Activated naive CD4-positive, alpha-beta T cell treated with anti-CD3 and anti-CD28 coated beads for 36 hours (primary cell): ENCODE data around the gene OR10A6. TPM values are rescaled to one million over a fixed set of nuclear protein-coding genes. Genes with fewer than 3 reads are reported as not detected.

Experiments used
- CTCF ChIA-PET: fragments of 350-600 bp; sonication (Branson Sonifier 250); formaldehyde crosslinking; loops from one replicate; lab custom pipeline; 2021; ENCODE audit warnings: antibody characterized with exemption; lab: Charles Lee
- DNase-seq: peaks from one replicate; pipeline ENCODE4 v3.0.0-alpha.2; 2020
- H3K27ac Mint-ChIP-seq: one replicate; pipeline ENCODE4 v1.8.0; 2021; ENCODE audit warnings: mild to moderate bottlenecking, mixed read lengths
- H3K27me3 Mint-ChIP-seq: one replicate; pipeline ENCODE4 v1.8.0; 2021; ENCODE audit warnings: low read depth, mixed read lengths
- H3K36me3 Mint-ChIP-seq: one replicate; pipeline ENCODE4 v1.8.0; 2021; ENCODE audit warnings: low read depth, mixed read lengths
- H3K4me1 Mint-ChIP-seq: one replicate; pipeline ENCODE4 v1.8.0; 2021; ENCODE audit warnings: low read depth, mixed read lengths
- H3K4me3 Mint-ChIP-seq: one replicate; pipeline ENCODE4 v1.8.0; 2021; ENCODE audit warnings: mild to moderate bottlenecking, moderate library complexity, mixed read lengths
- H3K9me3 Mint-ChIP-seq: one replicate; pipeline ENCODE4 v1.8.0; 2021; ENCODE audit warnings: mixed read lengths
- intact Hi-C: fragments of 100-400 bp; cut with micrococcal nuclease; formaldehyde crosslinking; loops from one replicate; pipeline ENCODE4 v1.15.1; 2023
- total RNA-seq, 2 experiments: library from RNA; stranded (reverse); gene quantifications; one replicate each; pipeline ENCODE4 v1.2.3, GENCODE V29; 2021

The OR10A6 gene
- total RNA-seq, 2 experiments from 2014 or later, result not detected

DNA sequence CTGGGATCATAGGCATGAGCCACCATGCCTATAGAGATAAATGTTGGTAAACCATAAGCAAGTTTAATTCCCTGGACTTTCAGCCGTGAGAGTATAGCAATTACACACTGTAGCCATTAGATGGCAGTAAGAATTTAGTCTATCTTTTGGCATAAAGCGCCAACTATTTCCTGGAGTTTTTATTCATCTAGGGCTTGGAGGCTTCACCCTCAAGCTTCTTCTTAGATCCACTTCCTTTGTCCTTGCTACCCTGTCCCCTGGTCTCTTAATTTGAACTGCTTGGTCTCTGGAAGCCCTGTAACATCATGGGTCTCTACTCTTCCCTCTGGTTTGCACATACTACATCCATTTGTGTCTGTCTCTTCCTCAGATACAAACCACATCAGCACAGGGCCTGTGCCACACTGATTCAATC lies 38.2 kb downstream of the OR10A6 start:
- no peak overlapping the region for H3K4me3 Mint-ChIP-seq
- no peaks in the 10 kb centered on the region for H3K36me3 Mint-ChIP-seq
- intact Hi-C loops, result loop anchor here (1.0 to 2.0 kb wide), 3 partner anchors 94 to 206 kb away; partner anchors contain the start of gene EIF3F
- H3K27me3 Mint-ChIP-seq, result peaks cover 7% of the 10 kb centered on the region
- DNase-seq, result no peak
- no peaks in the 10 kb centered on the region for H3K9me3 Mint-ChIP-seq
- CTCF ChIA-PET, result interaction anchor here (0.6 to 6.7 kb wide), 11 partner anchors 10 to 1145 kb away, joined by 3 to 71 read pairs (median 6); partner anchors contain the start of gene EIF3F
- no peaks in the 10 kb centered on the region for H3K4me1 Mint-ChIP-seq
- H3K27ac Mint-ChIP-seq, result no peak overlapping the region

- Mint-ChIP-seq H3K9me3 (no peaks in the 10 kb centered on the region), H3K27me3 (peaks cover 7% of the 10 kb centered on the region), H3K36me3 (no peaks in the 10 kb centered on the region), H3K4me1 (no peaks in the 10 kb centered on the region), H3K27ac (no peak overlapping the region), H3K4me3 (no peak overlapping the region)
- intact Hi-C loops, result loop anchor here (2.0 kb wide), 2 partner anchors 199 to 207 kb away; no protein-coding TSS in a partner anchor
- no peak for DNase-seq
- CTCF ChIA-PET, result interaction anchor here (0.8 to 6.7 kb wide), 8 partner anchors 62 to 1144 kb away, joined by 3 to 71 read pairs (median 11); partner anchors contain the start of gene EIF3F
These were observed 38.9 kb downstream of the OR10A6 start for GRCh38 chr11:7892059-7892699.

DNA sequence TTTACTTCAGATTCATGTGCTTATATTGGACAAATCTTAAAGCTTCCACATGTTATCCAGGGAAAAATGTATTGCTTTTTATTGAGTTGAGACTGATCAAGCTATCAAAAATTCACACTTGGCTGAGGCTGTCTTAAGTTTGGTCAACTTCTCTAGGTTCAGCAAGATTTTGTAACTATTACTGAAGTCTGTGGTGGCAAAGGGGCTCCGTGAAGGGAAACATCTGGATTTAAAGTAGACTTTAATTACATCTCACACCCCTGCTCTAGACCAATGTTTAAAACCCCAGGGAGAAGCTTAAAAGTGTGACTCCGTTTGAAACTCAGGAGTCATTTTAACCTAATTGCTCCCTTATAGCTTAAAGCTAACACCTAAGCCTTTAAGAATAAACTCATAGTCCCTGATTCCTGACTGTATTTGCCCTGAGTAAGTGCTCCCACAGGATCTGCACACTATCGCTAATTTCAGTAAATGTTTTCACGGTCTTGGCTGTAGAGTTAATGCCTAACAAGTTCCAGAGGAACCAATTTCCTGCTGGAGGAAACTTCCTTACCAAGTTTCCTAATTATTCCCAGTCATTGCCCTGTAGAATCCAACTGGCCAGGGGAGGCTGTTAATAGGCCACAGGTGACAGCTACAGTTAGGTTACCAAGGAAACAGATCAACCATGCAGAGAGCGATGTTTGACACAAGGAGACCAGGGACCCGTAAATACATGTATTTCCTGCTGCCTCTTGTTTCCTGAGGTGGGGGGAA lies 40.5 kb downstream of the OR10A6 start:
- intact Hi-C loops, result no loop called here
- peaks cover 7% of the 10 kb centered on the region for H3K27me3 Mint-ChIP-seq
- no peaks in the 10 kb centered on the region for H3K36me3 Mint-ChIP-seq
- H3K4me1 Mint-ChIP-seq, result no peaks in the 10 kb centered on the region
- no peak overlapping the region for H3K4me3 Mint-ChIP-seq
- no peak for DNase-seq
- H3K27ac Mint-ChIP-seq, result no peak overlapping the region
- CTCF ChIA-PET, result interaction anchor here (0.5 to 6.7 kb wide), 5 partner anchors 19 to 1315 kb away, joined by 3 to 71 read pairs (median 3); partner anchors contain the start of gene EIF3F
- no peaks in the 10 kb centered on the region for H3K9me3 Mint-ChIP-seq

DNA sequence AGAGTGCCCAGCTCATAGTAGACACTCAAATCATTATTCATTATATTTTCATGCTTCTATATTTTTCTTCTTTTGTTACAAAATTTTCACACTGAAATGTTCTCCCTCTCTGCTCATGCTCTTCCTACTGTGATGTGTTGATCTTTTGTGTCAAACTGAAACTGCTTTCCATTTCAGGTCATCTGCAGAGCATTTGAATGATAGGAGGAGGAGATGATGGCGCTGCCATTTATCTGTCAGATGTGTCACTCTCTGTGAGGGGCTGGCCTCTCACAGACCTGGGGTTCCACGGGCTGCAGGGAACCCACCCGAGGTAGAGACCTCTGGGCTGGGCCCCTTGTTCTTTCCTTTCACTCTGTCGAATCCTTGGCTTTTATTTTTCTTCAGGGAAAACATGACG lies 41.1 kb downstream of the OR10A6 start:
- Mint-ChIP-seq H3K27me3 (peaks cover 7% of the 10 kb centered on the region), H3K36me3 (no peaks in the 10 kb centered on the region), H3K4me1 (no peaks in the 10 kb centered on the region), H3K4me3 (no peak overlapping the region), H3K9me3 (no peaks in the 10 kb centered on the region), H3K27ac (no peak overlapping the region)
- DNase-seq, result no peak
- CTCF ChIA-PET, result interaction anchor here (0.9 to 6.7 kb wide), 2 partner anchors 73 to 97 kb away, joined by 3 to 71 read pairs; partner anchors contain the start of gene EIF3F
- intact Hi-C loops, result no loop called here

DNA sequence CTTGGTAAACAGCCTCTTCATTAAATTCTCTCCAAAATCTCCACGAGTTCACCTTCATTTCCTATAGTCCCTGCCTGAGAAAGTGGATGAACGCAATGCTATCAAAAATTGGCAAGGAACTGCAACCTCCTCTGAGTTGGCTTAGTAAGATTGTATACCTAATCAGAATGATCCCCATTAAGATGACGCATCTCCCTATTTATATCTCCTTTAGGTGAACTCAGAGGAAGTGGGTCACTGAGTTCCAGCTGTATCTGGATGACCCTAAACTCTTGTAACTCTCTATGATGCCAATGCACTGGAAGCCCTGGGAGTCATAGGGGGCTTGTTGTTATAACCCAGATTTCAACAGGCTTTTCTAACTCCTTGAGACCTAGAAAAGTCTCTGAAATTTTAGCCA lies 48.2 kb downstream of the OR10A6 start:
- H3K36me3 Mint-ChIP-seq, result no peaks in the 10 kb centered on the region
- H3K4me1 Mint-ChIP-seq, result no peaks in the 10 kb centered on the region
- no peak overlapping the region for H3K27ac Mint-ChIP-seq
- intact Hi-C loops, result no loop called here
- H3K9me3 Mint-ChIP-seq, result no peaks in the 10 kb centered on the region
- CTCF ChIA-PET, result no interaction called here
- peaks cover 8% of the 10 kb centered on the region for H3K27me3 Mint-ChIP-seq
- no peak overlapping the region for H3K4me3 Mint-ChIP-seq
- no peak for DNase-seq

Other genes starting within 250 kb of the OR10A6 start
- not detected for gene OVCH2, start 224.8 kb downstream of the OR10A6 start, total RNA-seq
- gene OR5P2, start 134.3 kb downstream of the OR10A6 start, total RNA-seq, result not detected
- gene OR5P3, start 100.4 kb downstream of the OR10A6 start, total RNA-seq, result not detected
- gene OR10A3, start 10.4 kb upstream of the OR10A6 start, total RNA-seq, result not detected
- not detected for gene NLRP10, start 34.2 kb upstream of the OR10A6 start, total RNA-seq
- gene EIF3F, start 56.1 kb upstream of the OR10A6 start, total RNA-seq, result 100 to 1,000 TPM; 365 to 380 TPM
- gene TUB, start 149.9 kb upstream of the OR10A6 start, total RNA-seq, result under 1 TPM; 0.67 to 0.69 TPM
- 1 to 10 TPM; 6.3 to 6.8 TPM for gene RIC3, start 237.8 kb upstream of the OR10A6 start, total RNA-seq